K562 (cell line): ENCODE results near the gene TYRO3. TPM values are rescaled to one million over a fixed set of nuclear protein-coding genes. Genes with fewer than 3 reads are reported as not detected.

Experiments
- ATAC-seq: fragments of 200-7000 bp; cut with Tn5 transposase; 3 replicates; pipeline ENCODE4 v1.9.1; 2020; ENCODE audit warnings: moderate library complexity
- BruUV-seq: library from RNA; stranded (reverse); fragments of 400-500 nt; replicated peaks from 2 replicates; lab custom pipeline; 2021; lab: Mats Ljungman, UMichigan
- CTCF ChIA-PET: fragments of 300-600 bp; formaldehyde crosslinking; extraction: SDS; loops from one replicate; lab custom pipeline; 2021; ENCODE audit warnings: low intra/inter-chr PET ratio; lab: Yijun Ruan, JAX
- POLR2A ChIA-PET: fragments of 300-600, 350-650 bp; sonication (Branson Sonifier 250); formaldehyde crosslinking; extraction: SDS; loops from one replicate; lab custom pipeline; 2021; ENCODE audit warnings: antibody characterized with exemption, inconsistent platforms; lab: Yijun Ruan, JAX
- DNase-seq, 4 experiments: peaks; one replicate each; pipeline versions ENCODE4 v3.0.0 to v3.0.0-alpha.2; 2011 to 2018; ENCODE audit warnings: low spot score in 3 of 4, mixed read lengths in 3 of 4; ENCODE audit errors: extremely low read depth in 1 of 4
- FAIRE-seq: peaks from 2 replicates; lab custom pipeline; 2011; peaks lifted over from hg19 to GRCh38; lab: Jason Lieb, UNC
- H2AFZ ChIP-seq: 2 replicates; pipeline ENCODE4 v1.6.0; 2011; ENCODE audit warnings: low read depth, low read length, control low read depth, inconsistent platforms
- H3K27ac ChIP-seq: fragments of 200-600 bp; 3 replicates; pipeline ENCODE4 v1.8.0; 2011; ENCODE audit warnings: low read depth, mild to moderate bottlenecking, control low read depth, inconsistent platforms, low read length, moderate library complexity, mixed read lengths; ENCODE audit errors: extremely low read depth
- H3K27me3 ChIP-seq, 2 experiments: fragments of 300-600 bp in 1 of 2; 2 replicates in 1 of 2; 3 replicates in 1 of 2; pipeline versions ENCODE4 v1.6.0 to v1.8.0; 2011; ENCODE audit warnings: inconsistent platforms in 2 of 2, low read length in 2 of 2, mild to moderate bottlenecking in 1 of 2, mixed read lengths in 1 of 2, moderate library complexity in 1 of 2; ENCODE audit not compliant: control insufficient read depth in 2 of 2, insufficient read depth in 2 of 2
- H3K36me3 ChIP-seq: fragments of 300-600 bp; 3 replicates; pipeline ENCODE4 v1.8.0; 2011; ENCODE audit warnings: mild to moderate bottlenecking, low read length, inconsistent platforms; ENCODE audit not compliant: control insufficient read depth, insufficient read depth
- H3K4me1 ChIP-seq, 2 experiments: fragments of 200-600 bp in 1 of 2; replicated peaks in 1 of 2; 2 replicates in 1 of 2; 3 replicates in 1 of 2; pipeline versions ENCODE4 v1.5.1 to v1.8.0; 2011; ENCODE audit warnings: inconsistent platforms in 2 of 2, low read length in 2 of 2, mild to moderate bottlenecking in 1 of 2, mixed read lengths in 1 of 2, moderate library complexity in 1 of 2; ENCODE audit not compliant: control insufficient read depth in 2 of 2, insufficient read depth in 2 of 2
- H3K4me2 ChIP-seq: 2 replicates; pipeline ENCODE4 v1.6.1; 2011; ENCODE audit warnings: low read length, control low read depth, inconsistent platforms, mixed read lengths; ENCODE audit not compliant: insufficient read depth
- H3K4me3 ChIP-seq: fragments of 200-600 bp; sonication (generic), shearing (Covaris generic); 2 replicates; pipeline ENCODE4 v1.5.1; 2016; ENCODE audit warnings: control low read depth, inconsistent platforms
- H3K79me2 ChIP-seq: fragments of 200-600 bp; 3 replicates; pipeline ENCODE4 v1.8.0; 2011; ENCODE audit warnings: low read length, inconsistent platforms; ENCODE audit not compliant: control insufficient read depth, insufficient read depth
- H3K9ac ChIP-seq, 2 experiments: 2 replicates each; pipeline versions ENCODE4 v1.6.0 to v1.6.1; 2011; ENCODE audit warnings: low read depth in 2 of 2, low read length in 2 of 2, control low read depth in 1 of 2, inconsistent platforms in 1 of 2, mild to moderate bottlenecking in 1 of 2, mixed read lengths in 1 of 2; ENCODE audit not compliant: insufficient read depth in 1 of 2
- H3K9me1 ChIP-seq: one replicate; pipeline ENCODE4 v1.6.0; 2011; ENCODE audit warnings: inconsistent platforms, mild to moderate bottlenecking, low read length, moderate library complexity; ENCODE audit not compliant: control insufficient read depth, insufficient read depth
- H3K9me3 ChIP-seq: replicated peaks from 2 replicates; pipeline ENCODE4 v1.5.1; 2011; ENCODE audit warnings: low read depth, low read length, inconsistent platforms; ENCODE audit not compliant: control insufficient read depth, insufficient read depth
- H4K20me1 ChIP-seq: replicated peaks from 2 replicates; pipeline ENCODE4 v1.6.1; 2011; ENCODE audit warnings: low read length, inconsistent platforms, mixed read lengths; ENCODE audit not compliant: control insufficient read depth, insufficient read depth
- CCAR2 ChIP-seq: fragments of 200-400 bp; formaldehyde crosslinking; IDR thresholded peaks from 2 replicates; pipeline ENCODE4 v1.6.1; 2017; ENCODE audit warnings: mild to moderate bottlenecking, low read depth, low read length
- CEBPG ChIP-seq, 3 experiments: fragments of 200-800 bp in 1 of 3; sonication (Bioruptor generic) in 1 of 3; sonication (generic) in 1 of 3; formaldehyde crosslinking in 1 of 3; IDR thresholded peaks in 2 of 3; conservative IDR thresholded peaks in 1 of 3; 2 replicates each; pipeline versions ENCODE4 v1.6.1 to v1.8.0; 2016 to 2022; ENCODE audit warnings: missing compliant biosample characterization in 2 of 3, missing genetic modification characterization in 2 of 3, mild to moderate bottlenecking in 1 of 3, missing genetic modification reagents in 1 of 3
- PHF20 ChIP-seq: fragments of 450-650 bp; IDR thresholded peaks from 2 replicates; pipeline ENCODE4 v1.6.1; 2018; ENCODE audit not compliant: partially characterized antibody
- PYGO2 ChIP-seq: fragments of 450-650 bp; IDR thresholded peaks from 2 replicates; pipeline ENCODE4 v1.6.1; 2016; ENCODE audit warnings: mild to moderate bottlenecking, missing genetic modification characterization, moderate library complexity, missing compliant biosample characterization
- RAD21 ChIP-seq, 2 experiments: fragments of 250-450 bp in 1 of 2; fragments of 450-650 bp in 1 of 2; sonication (Bioruptor Pico) in 1 of 2; formaldehyde crosslinking in 1 of 2; IDR thresholded peaks in 1 of 2; conservative IDR thresholded peaks in 1 of 2; 2 replicates each; pipeline versions ENCODE4 v1.4.0 to v1.8.0; 2020 to 2022; ENCODE audit warnings: mild to moderate bottlenecking in 2 of 2, moderate library complexity in 1 of 2
- RBM25 ChIP-seq: fragments of 200-400 bp; formaldehyde crosslinking; IDR thresholded peaks from 2 replicates; pipeline ENCODE4 v1.6.1; 2018; ENCODE audit warnings: low read length, low read depth, moderate library complexity; ENCODE audit not compliant: severe bottlenecking
- RERE ChIP-seq: sonication (generic); formaldehyde crosslinking; IDR thresholded peaks from 2 replicates; pipeline ENCODE4 v1.8.0; 2023; ENCODE audit warnings: missing genetic modification reagents, mild to moderate bottlenecking, borderline replicate concordance
- WGBS: fragments of 100-300 bp; shearing (Covaris generic); methylation state at CpG from one replicate; pipeline ENCODE4 v1.1.6; 2016; ENCODE audit warnings: low coverage, mixed read lengths; ENCODE audit not compliant: insufficient coverage; ENCODE audit errors: missing lambda C conversion rate; 5-methylcytosine and 5-hydroxymethylcytosine counted together
- in situ Hi-C: fragments of 300-500 bp; cut with MboI; formaldehyde crosslinking; loops from 4 replicates; pipeline ENCODE4 v1.15.0; 2018; ENCODE audit warnings: inconsistent platforms, mixed read lengths
- intact Hi-C: fragments of 100-400 bp; cut with micrococcal nuclease; formaldehyde crosslinking; loops from 2 replicates; pipeline ENCODE4 v1.14.2; 2022
- polyA plus RNA-seq, 8 experiments: library from polyadenylated mRNA; depleted of rRNA in 4 of 8; stranded (reverse) in 5 of 8; unstranded in 3 of 8; fragments of >200 nt; fragmentation: Nextera tagmentation in 2 of 8; fragmentation: Illumina TruSeq in 1 of 8; extraction: Ambion mirVana in 2 of 8; extraction: Trizol in 1 of 8; gene quantifications; 2 replicates each; pipeline versions ENCODE4 v1.2.1 to v1.2.3, GENCODE V29; 2011 to 2014; ENCODE audit warnings: inconsistent platforms in 1 of 8, missing spikeins in 1 of 8
- total RNA-seq, 7 experiments: library from RNA; depleted of rRNA in 6 of 7; stranded (reverse); fragments of >200 nt in 6 of 7; fragmentation: Illumina TruSeq in 2 of 7; extraction: Trizol in 2 of 7; gene quantifications; 2 replicates each; pipeline versions ENCODE4 v1.2.1 to v1.2.3, GENCODE V29; 2011 to 2021; ENCODE audit warnings: low replicate concordance in 1 of 7
- TF ChIP-seq, protein P1 (sequence below), 2 experiments: fragments of 150-350 bp in 1 of 2; IDR thresholded peaks; 2 replicates each; pipeline ENCODE4 v1.6.1; 2012 to 2016; ENCODE audit warnings: low read depth in 2 of 2, low read length in 2 of 2, mild to moderate bottlenecking in 1 of 2, moderate library complexity in 1 of 2
- TF ChIP-seq, protein P2 (sequence below): fragments of 450-650 bp; conservative IDR thresholded peaks from 2 replicates; pipeline ENCODE4 v1.6.1; 2016; ENCODE audit warnings: missing genetic modification characterization, low read depth, mild to moderate bottlenecking, control low read depth, missing compliant biosample characterization

The TYRO3 gene
- total and polyA plus RNA-seq, 9 of the 15 experiments (the other 6 are each of a cell fraction or from before 2014, with no cell fraction given): 2.6 to 39.6 (median 18.6) TPM

DNA sequence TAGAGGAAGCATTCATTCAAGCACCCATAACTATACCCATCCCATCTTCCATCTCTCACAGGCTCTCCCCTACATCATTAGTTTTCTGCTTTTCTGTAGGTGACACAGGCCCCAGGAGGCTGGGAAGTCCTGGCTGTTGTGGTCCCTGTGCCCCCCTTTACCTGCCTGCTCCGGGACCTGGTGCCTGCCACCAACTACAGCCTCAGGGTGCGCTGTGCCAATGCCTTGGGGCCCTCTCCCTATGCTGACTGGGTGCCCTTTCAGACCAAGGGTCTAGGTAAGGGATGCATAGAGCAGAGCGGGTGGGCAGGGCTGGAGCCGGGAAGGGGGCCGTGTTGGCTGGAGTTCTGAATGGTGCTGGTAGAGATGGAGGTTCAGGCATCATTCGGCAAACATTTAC, 8.2 kb downstream of the TYRO3 start:
- Histone ChIP-seq H3K27me3 (no peaks in the 10 kb centered on the region), H3K36me3 (peaks cover 66% of the 10 kb centered on the region), H3K4me3 (no peak overlapping the region), H3K27ac (no peak overlapping the region), H3K4me2 (no peak overlapping the region), H3K9me3 (no peaks in the 10 kb centered on the region), H2AFZ (no peak overlapping the region), H3K79me2 (no peaks in the 10 kb centered on the region), H4K20me1 (0 out of 2 replicates have a peak, but pooled peaks cover 3% of the 10 kb centered on the region), H3K4me1 (peaks cover 63 to 65% of the 10 kb centered on the region in 2 experiments), H3K9ac (peak overlapping the region in 1 of 2 experiments; percentile 39; a peak in 1 of 4 replicates), H3K9me1 (no peaks in the 10 kb centered on the region)
- ATAC-seq (no peak), DNase-seq (no peak), FAIRE-seq (no peak)
- ChIA-PET CTCF (interaction anchor here (0.6 kb wide), 1 partner anchor 242 kb away, joined by 3 read pairs; no protein-coding TSS in a partner anchor), POLR2A (interaction anchor here (0.6 to 1.6 kb wide), 3 partner anchors 13 to 40 kb away, joined by 3 to 8 read pairs (median 4); no protein-coding TSS in a partner anchor)
- intact Hi-C loops (no loop called here), in situ Hi-C loops (no loop called here)
- no TSS peak for BruUV-seq
- 71% methylated on average over 6 of the region's 6 CpGs for WGBS
- TF ChIP-seq CCAR2 (no peak), RBM25 (no peak), PHF20 (no peak), RAD21 (CRISPR knock-in tag; conservative IDR thresholded peaks at IDR 0.05 in 1 of 2, IDR thresholded peaks at IDR 0.05 in 1 of 2) (no peak), CEBPG (CRISPR knock-in tag; IDR thresholded peaks at IDR 0.05) (no peak), CEBPG (tag; conservative IDR thresholded peaks at IDR 0.05 in 1 of 2, IDR thresholded peaks at IDR 0.05 in 1 of 2) (no peak), PYGO2 (tag) (no peak), RERE (CRISPR knock-in tag) (no peak)
- TF ChIP-seq, protein P1, sequence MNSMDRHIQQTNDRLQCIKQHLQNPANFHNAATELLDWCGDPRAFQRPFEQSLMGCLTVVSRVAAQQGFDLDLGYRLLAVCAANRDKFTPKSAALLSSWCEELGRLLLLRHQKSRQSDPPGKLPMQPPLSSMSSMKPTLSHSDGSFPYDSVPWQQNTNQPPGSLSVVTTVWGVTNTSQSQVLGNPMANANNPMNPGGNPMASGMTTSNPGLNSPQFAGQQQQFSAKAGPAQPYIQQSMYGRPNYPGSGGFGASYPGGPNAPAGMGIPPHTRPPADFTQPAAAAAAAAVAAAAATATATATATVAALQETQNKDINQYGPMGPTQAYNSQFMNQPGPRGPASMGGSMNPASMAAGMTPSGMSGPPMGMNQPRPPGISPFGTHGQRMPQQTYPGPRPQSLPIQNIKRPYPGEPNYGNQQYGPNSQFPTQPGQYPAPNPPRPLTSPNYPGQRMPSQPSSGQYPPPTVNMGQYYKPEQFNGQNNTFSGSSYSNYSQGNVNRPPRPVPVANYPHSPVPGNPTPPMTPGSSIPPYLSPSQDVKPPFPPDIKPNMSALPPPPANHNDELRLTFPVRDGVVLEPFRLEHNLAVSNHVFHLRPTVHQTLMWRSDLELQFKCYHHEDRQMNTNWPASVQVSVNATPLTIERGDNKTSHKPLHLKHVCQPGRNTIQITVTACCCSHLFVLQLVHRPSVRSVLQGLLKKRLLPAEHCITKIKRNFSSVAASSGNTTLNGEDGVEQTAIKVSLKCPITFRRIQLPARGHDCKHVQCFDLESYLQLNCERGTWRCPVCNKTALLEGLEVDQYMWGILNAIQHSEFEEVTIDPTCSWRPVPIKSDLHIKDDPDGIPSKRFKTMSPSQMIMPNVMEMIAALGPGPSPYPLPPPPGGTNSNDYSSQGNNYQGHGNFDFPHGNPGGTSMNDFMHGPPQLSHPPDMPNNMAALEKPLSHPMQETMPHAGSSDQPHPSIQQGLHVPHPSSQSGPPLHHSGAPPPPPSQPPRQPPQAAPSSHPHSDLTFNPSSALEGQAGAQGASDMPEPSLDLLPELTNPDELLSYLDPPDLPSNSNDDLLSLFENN (IDR thresholded peaks at IDR 0.05; ENCODE audit: low read depth in 2 of 2, low read length in 2 of 2): no peak
- TF ChIP-seq, protein P2, sequence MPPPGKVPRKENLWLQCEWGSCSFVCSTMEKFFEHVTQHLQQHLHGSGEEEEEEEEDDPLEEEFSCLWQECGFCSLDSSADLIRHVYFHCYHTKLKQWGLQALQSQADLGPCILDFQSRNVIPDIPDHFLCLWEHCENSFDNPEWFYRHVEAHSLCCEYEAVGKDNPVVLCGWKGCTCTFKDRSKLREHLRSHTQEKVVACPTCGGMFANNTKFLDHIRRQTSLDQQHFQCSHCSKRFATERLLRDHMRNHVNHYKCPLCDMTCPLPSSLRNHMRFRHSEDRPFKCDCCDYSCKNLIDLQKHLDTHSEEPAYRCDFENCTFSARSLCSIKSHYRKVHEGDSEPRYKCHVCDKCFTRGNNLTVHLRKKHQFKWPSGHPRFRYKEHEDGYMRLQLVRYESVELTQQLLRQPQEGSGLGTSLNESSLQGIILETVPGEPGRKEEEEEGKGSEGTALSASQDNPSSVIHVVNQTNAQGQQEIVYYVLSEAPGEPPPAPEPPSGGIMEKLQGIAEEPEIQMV (tag): no peak
